Small intestine (tissue), 7 donors: ENCODE results near the gene KHDRBS2. TPM values are rescaled to one million over a fixed set of nuclear protein-coding genes. Genes with fewer than 3 reads are reported as not detected.

ENCODE experiments used
- DNase-seq, 2 donors: peaks; one replicate each; pipeline versions ENCODE4 v3.0.0 to v3.0.0-alpha.2; 2013
- FAIRE-seq: peaks from 2 replicates; lab custom pipeline; 2012; peaks lifted over from hg19 to GRCh38; lab: Jason Lieb, UNC
- H3K27ac ChIP-seq, 3 donors: one replicate each; pipeline ENCODE4 v1.5.1; 2013; ENCODE audit warnings: low read length in 2 of 3, mild to moderate bottlenecking in 2 of 3, control low read depth in 1 of 3, inconsistent platforms in 1 of 3, low read depth in 1 of 3, moderate library complexity in 1 of 3
- H3K27me3 ChIP-seq, 3 donors: one replicate each; pipeline ENCODE4 v1.6.1; 2013; ENCODE audit warnings: low read length in 3 of 3, inconsistent platforms in 1 of 3; ENCODE audit not compliant: control insufficient read depth in 3 of 3, insufficient read depth in 3 of 3
- H3K36me3 ChIP-seq, 3 donors: one replicate each; pipeline ENCODE4 v1.6.1; 2013; ENCODE audit warnings: low read length in 3 of 3, inconsistent platforms in 1 of 3, low read depth in 1 of 3, mild to moderate bottlenecking in 1 of 3, moderate library complexity in 1 of 3; ENCODE audit not compliant: control insufficient read depth in 3 of 3, insufficient read depth in 2 of 3
- H3K4me1 ChIP-seq, 3 donors: one replicate each; pipeline ENCODE4 v1.6.1; 2013; ENCODE audit warnings: low read length in 2 of 3, inconsistent platforms in 1 of 3, low read depth in 1 of 3, mild to moderate bottlenecking in 1 of 3, moderate library complexity in 1 of 3; ENCODE audit not compliant: control insufficient read depth in 3 of 3, insufficient read depth in 2 of 3
- H3K4me3 ChIP-seq, 3 donors: one replicate each; pipeline ENCODE4 v1.5.1; 2013; ENCODE audit warnings: low read length in 3 of 3, control low read depth in 1 of 3, inconsistent platforms in 1 of 3, low read depth in 1 of 3, mild to moderate bottlenecking in 1 of 3, moderate library complexity in 1 of 3
- H3K9me3 ChIP-seq, 2 donors: one replicate each; pipeline ENCODE4 v1.6.1; 2013; ENCODE audit warnings: low read depth in 1 of 2, low read length in 1 of 2; ENCODE audit not compliant: control insufficient read depth in 2 of 2, insufficient read depth in 1 of 2
- WGBS, 3 donors: extraction: QIAGEN DNeasy Blood & Tissue Kit; methylation state at CpG; one replicate each; pipeline ENCODE4 v1.1.7; 2013; 5-methylcytosine and 5-hydroxymethylcytosine counted together
- polyA plus RNA-seq, 4 donors: library from polyadenylated mRNA; stranded (reverse) in 3 of 4; unstranded in 1 of 4; fragments of 200-250 nt in 3 of 4; fragments of 120-200 nt in 1 of 4; gene quantifications; one replicate each; pipeline versions ENCODE4 v1.2.1 to v1.2.3, GENCODE V29; 2013
- donor health status: healthy with polysubstance abuse.
- donor health status: control.
- donor health status: control.
- donor health status: Bipolar disorder and iron deficiency.
- donor health status: healthy.

The KHDRBS2 gene
- polyA plus RNA-seq, 4 donors, result 0.19 to 9.0 TPM; not detected in 2

DNA sequence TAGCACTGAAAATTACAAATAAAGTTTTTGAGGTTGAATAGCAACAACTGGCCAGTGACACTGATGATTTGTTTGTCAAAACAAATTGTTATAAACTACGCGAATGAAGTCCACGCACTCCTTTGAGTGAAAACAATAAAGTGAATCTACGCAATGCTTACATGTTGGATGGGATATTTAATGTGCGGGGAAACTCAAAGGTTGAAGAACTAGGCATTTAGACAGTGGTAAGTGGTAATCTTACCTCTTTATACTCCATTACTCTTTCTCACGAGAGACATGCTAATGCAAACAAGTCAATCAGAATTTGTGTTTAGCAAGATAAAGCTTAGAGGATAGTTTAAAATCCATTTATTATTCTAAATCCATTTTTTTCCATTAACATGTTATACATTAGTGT, 606.4 kb downstream of the KHDRBS2 start:
- Histone ChIP-seq H3K4me3 (no peak overlapping the region), H3K9me3 (no peaks in the 10 kb centered on the region), H3K27ac (no peak overlapping the region), H3K36me3 (no peaks in the 10 kb centered on the region), H3K27me3 (no peaks in the 10 kb centered on the region), H3K4me1 (no peaks in the 10 kb centered on the region)
- DNase-seq (no peak), FAIRE-seq (no peak)
- 82 to 88% (median 87%) methylated on average over 6 of the region's 6 CpGs for WGBS, 3 donors

GRCh38 chr6:61675734-61676133, 610.3 kb downstream of the KHDRBS2 start:
- 83 to 85% (median 84%) methylated on average over 2 of the region's 2 CpGs for WGBS, 3 donors
- no peaks in the 10 kb centered on the region for H3K27me3 ChIP-seq
- DNase-seq, result no peak
- H3K4me1 ChIP-seq, result no peaks in the 10 kb centered on the region
- H3K4me3 ChIP-seq, result no peak overlapping the region
- no peak overlapping the region for H3K27ac ChIP-seq
- no peak for FAIRE-seq
- no peaks in the 10 kb centered on the region for H3K9me3 ChIP-seq
- no peaks in the 10 kb centered on the region for H3K36me3 ChIP-seq

DNA sequence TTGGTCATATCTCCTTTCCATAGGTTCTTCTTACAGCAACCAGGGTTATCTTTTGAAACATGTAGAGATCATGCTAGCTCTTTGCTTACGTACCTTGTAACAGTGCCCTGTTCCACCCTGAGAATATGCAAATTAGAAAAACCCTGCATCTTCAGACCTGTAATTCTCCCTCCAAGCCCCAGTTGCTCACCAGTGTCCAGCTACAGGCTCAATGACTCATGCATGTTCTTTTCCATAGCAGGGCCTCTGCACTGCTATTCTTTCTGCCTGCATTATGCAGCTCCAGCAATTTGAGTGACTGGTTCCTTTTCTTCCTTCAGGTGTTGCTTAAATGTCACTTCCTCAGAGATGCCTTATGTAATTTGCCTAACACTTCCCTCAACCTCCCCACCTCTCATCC, 636.2 kb downstream of the KHDRBS2 start:
- no peak overlapping the region for H3K27ac ChIP-seq
- no peaks in the 10 kb centered on the region for H3K36me3 ChIP-seq
- H3K9me3 ChIP-seq, result peaks cover 0 to 2% of the 10 kb centered on the region in 2 donors
- WGBS, 3 donors, result 88 to 91% (median 88%) methylated on average over 1 of the region's 1 CpG
- H3K4me1 ChIP-seq, result no peaks in the 10 kb centered on the region
- FAIRE-seq (no peak), DNase-seq (no peak)
- no peak overlapping the region for H3K4me3 ChIP-seq
- H3K27me3 ChIP-seq, result no peaks in the 10 kb centered on the region

GRCh38 chr6:61640463-61640862, 645.6 kb downstream of the KHDRBS2 start:
- Histone ChIP-seq H3K36me3 (no peaks in the 10 kb centered on the region), H3K27me3 (no peaks in the 10 kb centered on the region), H3K4me1 (no peaks in the 10 kb centered on the region), H3K4me3 (no peak overlapping the region), H3K27ac (no peak overlapping the region), H3K9me3 (no peaks in the 10 kb centered on the region)
- 56 to 69% (median 62%) methylated on average over 3 of the region's 3 CpGs for WGBS, 3 donors
- DNase-seq, result no peak
- FAIRE-seq, result no peak
